ENCODE results near the gene TNFSF8.
A peak's percentile ranks its signal among the peaks of the same experiment; 100 is the strongest.

The TNFSF8 gene, protein sequence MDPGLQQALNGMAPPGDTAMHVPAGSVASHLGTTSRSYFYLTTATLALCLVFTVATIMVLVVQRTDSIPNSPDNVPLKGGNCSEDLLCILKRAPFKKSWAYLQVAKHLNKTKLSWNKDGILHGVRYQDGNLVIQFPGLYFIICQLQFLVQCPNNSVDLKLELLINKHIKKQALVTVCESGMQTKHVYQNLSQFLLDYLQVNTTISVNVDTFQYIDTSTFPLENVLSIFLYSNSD
- total RNA-seq = 59.7 reads per million, percentile 72 among the genes with 10 or more reads in this experiment

DNA sequence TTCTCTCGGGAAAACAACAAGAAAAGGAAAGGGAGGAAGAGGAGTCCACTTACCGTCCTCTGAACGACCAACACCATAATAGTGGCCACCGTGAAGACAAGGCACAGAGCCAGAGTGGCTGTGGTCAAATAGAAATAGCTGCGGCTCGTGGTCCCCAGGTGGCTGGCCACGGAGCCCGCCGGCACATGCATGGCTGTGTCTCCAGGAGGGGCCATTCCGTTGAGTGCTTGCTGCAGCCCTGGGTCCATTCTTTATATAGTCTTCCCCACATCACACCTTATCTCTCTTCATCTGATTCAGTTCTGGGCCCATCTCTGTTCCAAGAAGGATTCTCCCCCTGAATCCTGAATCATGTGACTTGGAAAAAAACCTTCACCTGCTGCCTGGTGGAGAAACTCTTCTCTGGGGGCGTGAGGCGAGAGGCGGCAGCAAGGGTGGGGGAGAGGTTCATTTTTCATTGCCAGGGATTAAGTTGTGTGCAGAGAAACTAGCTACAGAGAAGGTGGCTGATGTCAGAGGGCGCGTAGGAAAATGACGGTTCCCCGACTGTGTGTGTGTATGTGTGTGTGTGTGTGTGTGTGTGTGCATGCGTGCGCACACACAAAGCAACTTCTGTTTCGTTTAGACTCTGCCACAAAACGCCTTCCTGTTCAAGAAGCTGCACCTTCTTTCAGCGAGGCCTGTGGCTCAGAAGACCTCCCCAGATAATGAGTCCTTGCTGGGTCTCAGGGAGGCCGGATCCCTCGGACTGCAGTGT is at the start of gene TNFSF8:
TNFSF8 (minus strand) TSS at position 536 of the 757 bp plus-strand sequence; CDS start at position 248, 288 bp downstream.
- DNase-seq = peak; percentile 47

DNA sequence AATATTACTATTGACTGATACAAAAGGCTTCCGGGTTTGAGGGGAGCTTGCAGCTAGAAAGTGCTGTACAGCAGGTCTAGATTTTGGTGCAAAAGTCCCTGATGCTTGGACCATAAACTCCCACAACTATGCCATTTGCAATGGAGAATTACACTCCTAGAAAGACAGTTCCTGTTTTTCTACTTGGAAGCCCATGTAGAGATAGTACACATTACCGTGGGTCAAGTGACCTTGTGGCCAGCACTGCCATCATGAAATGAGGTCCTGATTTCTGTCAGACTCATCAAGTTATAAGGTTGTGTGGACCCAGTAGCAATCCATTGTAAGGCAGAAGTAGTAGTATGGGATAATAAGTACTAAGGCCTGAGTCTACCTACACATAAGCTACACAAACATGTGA is 42.8 kb upstream of the TNFSF8 start:
- DNase-seq = no peak

DNA sequence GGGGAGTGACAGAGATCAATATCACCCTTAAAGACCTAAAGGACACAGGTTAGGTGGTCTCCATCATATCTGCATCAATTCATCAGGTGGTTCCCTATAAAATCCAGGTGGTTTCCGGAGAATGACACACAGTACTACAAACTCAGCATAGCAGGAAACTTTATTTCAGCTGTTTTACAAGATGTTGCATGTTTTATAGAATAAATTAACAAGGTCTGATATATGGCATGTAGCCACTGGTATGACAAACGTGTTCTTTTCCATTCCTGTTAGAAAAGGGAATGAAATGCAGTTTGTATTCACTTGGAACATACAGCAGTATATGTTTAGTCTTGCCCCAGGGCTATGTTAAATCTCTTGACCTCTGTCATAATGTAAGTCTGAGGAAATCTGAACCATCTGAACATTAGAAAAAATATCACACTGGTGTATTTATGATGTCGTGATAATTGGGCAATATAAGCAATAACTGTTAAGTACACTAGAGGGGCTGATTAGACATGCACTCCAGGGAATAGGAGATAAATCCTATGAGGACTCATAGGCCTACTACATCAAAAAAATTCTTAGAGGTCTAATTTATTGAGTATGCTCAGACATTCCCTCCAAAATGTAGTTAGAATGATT is 42.2 kb upstream of the TNFSF8 start:
- DNase-seq = no peak

DNA sequence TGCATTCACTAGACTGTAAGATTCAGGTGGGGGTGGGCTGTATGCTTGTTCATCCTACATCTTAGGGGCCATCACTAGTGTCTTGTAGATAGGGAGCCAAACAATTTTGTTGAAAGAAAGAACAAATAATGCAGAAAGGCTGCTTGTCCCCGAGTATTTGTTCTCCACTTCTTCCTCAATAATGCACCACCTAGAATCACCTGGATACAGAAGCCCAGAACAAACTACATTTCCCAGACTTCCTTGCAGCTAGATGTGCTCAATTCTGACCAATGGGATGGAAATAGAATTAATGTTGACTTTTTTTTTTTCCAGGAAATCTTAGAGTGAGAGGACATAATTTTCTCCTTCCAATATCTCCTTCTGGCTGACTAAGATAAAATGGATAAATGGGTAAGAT is 38.9 kb upstream of the TNFSF8 start:
- DNase-seq = no peak

DNA sequence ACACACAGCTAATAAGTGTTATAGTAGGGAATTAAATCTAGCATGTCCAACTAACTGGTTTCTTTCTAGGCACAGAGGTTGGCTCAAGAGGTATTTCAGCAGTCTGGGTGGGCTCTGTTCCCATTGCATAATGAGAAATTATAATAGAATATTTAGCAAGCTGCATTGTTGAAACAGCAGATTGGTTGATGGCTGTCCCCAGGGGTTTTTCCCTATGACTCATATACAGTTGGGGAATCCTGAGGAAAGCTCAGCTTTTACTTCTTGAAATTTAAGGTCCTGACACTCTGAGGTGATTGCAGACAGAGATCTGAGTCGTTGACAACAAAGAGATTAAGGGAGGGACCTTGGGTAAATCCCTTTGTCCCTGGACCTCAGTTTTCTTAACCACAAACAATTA is 38.3 kb upstream of the TNFSF8 start:
- no peak for DNase-seq

DNA sequence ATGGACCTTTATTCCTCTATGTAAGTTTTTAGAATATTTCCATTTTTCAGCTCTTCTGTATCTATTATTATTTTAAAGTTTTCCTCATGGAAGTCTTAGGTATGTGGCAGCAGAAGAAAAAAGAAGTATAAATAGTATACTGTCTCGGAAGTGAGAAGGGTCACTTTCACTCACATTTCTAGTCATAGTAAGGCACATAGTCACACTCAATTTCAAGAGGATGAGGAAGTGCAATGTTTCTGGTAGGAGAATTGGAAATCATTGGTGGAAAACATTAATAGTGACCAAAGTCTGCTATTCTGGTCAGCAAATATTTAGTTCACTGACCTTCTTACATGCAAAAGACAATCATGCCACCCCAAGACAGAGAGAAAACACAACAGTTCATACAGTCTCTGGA is 35.2 kb upstream of the TNFSF8 start:
- DNase-seq = no peak

DNA sequence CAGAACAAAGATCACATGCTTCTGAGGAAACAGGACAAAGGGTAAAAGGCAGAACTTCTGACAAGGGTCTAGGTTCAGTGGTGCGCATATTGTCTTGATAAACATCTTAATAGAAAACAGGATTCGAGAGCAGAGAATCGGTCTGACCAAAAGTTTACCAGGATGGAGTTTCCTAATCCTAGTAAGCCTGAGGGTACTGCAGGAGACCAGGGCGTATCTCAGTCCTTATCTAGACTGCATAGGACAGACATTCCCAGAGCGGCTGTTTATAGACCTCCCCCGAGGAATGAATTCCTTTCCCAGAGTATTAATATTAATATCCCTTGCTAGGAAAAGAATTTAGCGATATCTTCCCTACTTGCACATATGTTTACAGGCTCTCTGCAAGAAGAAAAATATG is 32.4 kb upstream of the TNFSF8 start:
- DNase-seq = no peak

DNA sequence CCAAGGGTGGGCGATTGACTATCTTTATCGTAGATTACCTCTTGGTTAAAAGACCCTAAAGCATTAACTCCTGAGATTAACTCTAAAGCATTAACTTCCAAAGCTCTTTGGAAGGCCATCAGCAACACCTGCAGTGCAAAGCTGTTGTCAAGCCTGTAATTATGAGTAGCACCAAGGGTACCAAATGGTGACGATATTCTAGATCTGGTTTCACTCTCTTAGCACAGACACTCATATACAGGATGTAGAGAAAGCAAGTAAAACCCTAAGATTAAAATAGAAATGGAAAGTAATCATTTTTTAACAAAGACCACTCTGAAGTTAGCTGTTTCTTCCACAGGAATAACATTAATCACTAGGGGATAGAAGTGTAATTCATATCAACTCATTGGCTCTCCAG is 29.9 kb upstream of the TNFSF8 start:
- DNase-seq = no peak

DNA sequence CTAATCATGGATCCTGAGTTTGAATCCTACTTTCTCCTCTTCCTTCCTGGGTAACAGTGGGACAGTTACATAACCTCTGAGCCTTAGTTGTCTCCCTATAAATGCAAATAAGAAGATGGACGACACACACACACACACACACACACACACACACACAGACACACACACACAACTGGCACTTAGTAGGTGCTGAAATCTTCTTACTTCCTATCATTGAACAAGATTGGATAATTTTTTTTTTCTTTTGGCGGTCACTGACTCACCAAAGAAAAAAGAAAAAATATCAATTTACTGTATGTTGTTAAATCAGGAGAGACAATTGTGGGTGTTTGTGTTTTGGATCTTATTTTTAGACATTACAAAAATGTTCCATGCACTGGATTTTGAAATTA is 28.4 kb upstream of the TNFSF8 start:
- no peak for DNase-seq

DNA sequence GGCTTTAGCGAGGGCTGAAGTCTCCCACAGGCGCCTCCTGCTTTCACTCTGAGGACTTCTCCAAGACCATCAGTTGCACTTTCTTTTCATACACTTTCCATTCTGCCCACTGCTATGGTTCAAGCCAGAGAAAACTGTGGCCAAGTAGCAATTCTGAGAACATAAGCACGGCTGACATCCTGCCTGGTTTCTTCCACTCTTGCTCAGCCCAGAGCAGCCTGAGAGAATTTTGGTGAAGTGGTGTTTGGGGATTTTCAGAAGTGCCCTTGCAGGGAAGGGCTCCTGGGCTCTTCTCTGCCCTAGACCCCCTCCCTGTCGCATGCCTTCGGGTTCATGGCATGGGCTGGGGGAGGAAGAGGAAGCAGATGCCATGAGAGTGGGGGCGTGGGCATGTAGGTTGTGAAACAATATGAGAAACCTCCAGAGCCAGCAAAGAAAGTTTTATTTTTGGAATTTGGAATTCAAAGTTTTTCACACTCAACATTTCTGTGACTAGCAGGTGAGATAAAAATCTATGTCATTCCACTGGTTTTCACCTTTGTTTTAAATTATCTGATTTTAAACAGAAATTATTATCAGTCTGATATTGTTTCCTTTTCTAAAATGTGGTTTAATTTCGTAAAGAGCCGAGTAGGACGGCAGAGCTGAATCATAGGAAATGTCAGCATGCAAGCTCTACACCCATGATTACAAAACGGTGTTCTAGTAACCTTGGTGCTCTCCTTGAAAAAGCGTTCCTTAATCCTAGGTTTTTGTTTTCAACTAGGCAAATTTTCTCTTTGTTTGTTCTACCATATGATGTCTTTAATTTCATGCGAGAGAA is 27.8 kb upstream of the TNFSF8 start:
- no peak for DNase-seq

DNA sequence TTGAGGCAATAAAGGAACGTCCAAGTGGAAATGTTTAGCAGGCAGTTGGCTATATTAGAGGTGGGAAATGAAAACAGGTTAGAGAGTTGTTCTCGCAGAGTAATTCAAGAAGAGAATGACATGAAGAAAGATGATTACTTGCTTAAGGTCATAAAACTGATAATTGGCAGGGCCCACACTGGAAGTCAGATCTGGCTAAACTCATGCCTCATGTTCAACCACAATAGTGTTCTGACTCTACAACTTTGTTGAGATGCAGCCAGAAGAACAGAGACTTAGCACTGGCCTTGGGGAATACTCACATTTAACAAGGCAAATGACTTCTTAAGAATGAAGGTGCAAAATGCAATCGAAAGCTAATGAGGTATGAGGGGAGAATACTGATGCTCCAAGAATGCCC is 27.2 kb upstream of the TNFSF8 start:
- no peak for DNase-seq

DNA sequence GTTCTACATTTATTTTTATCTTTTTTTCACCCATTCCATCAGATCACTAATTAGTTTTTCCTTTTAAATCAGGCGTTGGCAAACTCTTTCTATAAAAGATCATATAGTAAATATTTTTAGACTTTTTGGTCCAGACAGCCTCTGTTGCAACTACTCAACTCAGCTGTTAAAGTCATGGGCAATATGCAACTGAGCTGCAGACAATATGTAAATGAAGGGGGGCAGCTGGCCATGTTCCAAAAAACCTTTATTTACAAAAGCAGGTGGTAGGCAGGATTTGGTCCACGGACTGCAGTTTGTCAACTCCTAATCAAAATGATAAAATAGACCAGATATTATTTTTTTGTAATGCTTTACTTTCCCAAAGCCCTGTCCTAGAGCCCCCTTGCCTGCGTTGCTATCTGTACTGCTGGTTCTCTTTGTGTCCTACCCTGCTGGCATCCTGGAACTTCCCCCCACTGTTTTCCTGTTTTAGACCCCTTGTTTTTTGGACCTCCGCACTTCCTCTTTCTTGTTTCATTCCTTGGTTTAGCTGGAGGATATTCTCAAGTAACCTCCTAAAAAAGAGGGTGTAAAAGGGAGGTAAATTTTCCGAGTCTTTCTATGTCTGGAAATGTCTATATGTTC is 24.7 kb upstream of the TNFSF8 start:
- no peak for DNase-seq

DNA sequence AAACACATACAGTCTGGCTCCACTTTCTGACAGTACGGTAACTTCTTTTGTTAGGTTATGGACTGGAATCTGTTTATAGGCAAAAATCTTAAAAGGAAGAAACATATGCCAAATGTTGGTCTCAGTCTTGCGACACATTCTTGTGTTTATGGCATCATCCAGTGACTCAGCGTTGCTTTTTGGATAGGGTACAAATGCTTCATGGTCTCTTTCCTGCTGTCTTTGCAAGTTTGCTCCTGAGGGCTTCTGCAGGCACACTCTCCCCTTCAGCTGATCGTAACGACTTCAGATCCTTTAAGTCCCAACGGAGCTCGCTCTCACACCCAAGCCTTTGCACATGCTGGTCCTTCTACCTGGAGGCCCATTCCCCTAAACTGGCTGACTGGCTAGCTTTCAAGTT is 23.6 kb upstream of the TNFSF8 start:
- DNase-seq = no peak

DNA sequence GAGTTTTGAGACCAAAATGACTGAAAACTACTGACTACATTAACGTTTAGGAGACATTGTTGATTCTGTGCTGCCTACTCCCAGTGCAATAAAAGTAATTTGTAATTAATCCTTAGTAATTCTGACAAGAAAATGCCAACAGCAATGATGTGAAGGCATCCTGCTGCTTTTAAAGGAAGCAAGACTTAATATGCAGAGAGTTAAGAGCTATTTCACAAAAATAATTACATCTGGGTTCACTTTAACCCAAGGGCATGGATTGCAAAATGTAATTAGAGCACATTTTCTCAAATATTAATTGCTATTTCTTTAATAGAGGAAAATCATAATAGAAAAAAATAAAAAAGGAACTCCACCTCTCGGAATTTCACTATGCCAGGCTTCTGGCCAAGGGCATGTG is 22.7 kb upstream of the TNFSF8 start:
- DNase-seq = no peak

DNA sequence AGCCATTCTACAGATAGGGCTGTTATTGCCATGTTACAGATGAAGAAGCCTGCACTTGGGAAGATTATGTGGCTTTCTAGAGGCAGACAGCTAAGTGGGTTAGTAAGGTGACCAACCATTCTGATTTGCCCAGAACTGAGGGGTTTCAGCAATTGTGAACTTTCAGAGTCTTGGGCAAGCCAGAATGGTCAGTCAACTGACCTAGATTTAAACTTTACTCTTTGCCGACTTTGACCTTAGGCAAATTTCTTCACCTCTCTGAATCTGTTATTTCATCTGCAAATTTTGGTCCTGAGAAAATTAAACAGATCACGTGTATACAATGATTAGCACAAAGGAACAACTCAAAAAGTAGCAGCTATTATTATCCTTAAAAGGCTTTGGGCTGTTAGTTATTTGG is 20.4 kb upstream of the TNFSF8 start:
- DNase-seq = no peak

DNA sequence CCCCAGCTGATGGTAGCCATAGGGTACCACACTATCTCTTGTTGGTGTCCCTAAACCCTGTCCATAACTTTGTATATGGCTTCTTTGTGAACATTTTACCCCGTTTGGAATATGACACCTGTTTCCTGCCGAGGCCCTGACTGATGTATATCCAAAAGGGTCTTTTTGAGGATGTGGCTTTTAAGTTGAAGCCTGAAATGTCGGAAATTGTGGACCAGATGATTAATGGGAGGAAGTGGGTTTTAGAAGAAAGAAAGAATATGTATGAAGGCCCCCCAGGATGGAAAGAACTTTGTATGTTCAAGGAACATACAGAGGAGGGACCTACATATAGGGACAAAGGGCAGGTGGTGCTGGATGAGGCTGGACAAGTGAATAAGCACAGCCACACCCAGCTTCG is 16.7 kb upstream of the TNFSF8 start:
- no peak for DNase-seq

DNA sequence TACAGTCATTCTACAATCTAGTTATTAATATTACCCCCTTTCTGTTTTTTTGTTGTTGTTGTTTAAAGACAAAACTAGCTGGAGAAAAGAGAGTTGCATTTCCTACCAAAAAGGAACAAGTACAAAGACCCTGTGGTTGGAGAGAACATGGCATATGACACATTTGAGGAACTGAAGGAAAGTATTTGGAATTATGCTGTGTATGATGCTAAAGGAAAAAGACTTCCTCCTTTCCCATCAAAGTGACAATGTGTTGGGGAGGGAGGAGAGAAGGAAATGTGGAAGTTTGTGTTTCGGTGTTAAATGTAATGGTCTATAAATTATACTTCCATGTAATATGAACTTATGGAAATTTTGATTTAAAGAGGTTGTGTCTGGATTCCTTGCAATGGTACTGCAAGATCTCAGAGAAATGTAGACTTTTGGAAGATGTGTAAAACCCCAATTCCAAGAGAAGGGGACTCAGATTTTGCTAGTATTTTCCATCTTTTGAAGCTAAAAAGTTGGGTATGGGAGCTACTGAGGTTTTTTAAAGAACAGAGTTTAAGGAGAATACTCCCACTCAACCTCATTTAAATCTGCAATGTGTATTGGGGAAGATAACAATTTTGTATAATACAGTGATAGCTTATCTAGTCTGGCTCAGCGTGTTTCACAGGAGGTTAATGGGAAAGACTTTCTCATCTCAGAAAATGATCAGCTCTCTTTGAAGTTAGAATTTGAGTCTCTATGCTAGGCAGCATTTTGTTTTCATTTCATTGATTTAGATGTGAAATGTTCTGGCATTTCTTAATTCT is 15.4 kb upstream of the TNFSF8 start:
- DNase-seq = no peak

DNA sequence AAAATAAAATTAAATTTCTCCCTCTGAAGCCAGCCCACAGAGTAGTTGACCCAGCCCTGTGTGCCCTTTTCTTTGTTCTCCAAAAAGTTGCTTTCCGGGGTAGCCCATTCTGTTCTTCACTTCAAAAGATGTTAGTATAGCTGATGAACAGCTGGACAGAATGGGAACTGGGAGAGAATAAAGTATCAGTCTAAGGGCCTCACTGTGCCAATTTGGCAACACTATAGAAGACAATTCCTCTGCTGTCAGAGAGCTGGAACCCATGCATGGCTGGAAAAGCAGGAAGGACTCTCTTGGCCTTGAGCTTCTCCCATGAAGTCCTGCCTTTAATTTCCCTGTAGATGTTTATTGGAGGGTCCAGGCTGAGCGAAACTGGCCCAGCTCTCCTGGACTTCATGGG is 11.0 kb upstream of the TNFSF8 start:
- no peak for DNase-seq

DNA sequence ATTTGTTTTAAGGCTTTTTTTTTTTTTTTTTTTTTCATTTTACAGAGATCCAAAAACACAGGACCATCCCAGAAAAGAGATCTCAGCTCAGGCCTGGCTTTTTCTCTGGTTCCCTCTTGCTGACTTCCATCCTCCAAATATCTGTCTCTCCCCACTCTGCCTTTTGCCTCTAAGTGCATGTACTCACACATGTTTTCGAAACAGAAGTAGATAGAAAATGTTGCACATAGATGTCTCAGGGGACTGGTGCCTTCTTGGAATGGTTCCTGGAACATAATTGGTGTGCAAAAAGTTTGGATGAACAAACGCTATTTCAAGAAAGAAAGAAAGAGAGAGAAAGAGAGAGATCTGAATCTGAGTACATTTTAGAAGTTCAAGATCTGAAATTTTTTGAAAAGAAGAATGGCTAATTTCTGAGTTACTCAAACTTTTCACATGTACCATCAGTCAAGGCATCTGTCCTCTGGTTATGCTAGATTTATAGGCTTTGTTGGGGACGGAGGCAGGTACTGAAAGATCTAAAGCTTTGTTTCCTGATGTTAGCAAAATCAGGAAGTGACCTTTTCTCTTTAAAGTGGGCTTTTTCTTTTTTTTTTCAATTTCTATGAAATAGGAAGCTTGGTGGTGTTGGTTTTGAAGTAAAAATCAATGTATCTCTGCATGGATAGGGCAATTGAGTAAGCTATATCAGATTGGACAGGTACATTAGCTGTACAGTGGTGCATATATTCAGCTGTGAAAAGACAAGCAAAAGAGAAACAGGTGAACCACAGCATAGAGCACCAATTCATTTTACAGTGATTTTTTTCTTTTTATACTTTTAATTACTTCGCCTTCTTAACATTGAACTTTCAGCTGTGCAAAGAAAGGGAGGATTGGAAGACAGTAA is 8.5 kb upstream of the TNFSF8 start:
- no peak for DNase-seq

DNA sequence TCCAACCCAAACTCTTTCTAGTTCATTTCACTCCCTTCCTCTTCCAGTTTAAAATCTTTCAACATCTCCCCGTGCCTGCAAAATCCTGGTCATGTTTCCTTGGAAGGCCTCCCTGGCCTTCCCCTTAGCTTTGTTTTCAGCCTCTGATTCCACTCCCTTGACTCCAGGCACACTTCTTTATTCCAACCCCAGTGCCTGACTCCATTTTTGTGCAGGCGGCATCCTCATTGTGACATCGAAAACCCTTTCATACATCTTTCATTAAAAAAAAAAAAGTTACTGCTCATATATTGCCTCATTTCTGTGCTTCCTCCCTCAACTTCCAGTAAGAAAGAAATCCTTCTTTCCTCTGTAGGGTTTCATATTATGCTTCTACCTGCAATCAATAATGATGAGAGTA is 7.1 kb upstream of the TNFSF8 start:
- DNase-seq = no peak

DNA sequence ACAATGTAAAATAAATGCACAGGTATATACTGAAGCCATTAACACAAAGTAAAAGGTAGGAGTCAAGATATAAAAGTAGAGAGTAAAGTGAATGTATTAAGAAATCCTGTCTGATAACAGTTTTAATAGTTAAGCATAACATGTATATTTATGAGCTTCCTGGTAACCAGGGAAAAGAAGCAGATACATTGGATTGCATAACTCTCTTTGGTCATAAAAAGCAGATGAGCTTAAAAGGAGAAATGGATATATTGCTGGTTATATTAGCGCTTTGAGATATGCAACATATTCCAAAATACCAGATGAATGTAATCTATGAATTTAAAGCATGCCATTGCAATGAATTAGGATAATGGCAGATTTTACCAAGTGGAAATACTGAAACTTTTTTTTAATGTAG is 6.2 kb upstream of the TNFSF8 start:
- no peak for DNase-seq

All from effector CD4-positive, alpha-beta T cell (primary cell).